OCI-LY7 (cell line): ENCODE measurements around the gene TAMALIN.

ENCODE experiments used
- EZH2phosphoT487 ChIP-seq: fragments of 200-600 bp; sonication (generic); IDR thresholded peaks from 2 replicates; pipeline ENCODE4 v1.6.1; 2018; ENCODE audit warnings: low read depth, borderline replicate concordance, mild to moderate bottlenecking, mixed run types, antibody characterized with exemption, low read length, moderate library complexity, mixed read lengths
- TF ChIP-seq, protein P1 (sequence below): fragments of 200-600 bp; sonication (generic); conservative IDR thresholded peaks from 2 replicates; pipeline ENCODE4 v1.5.1; 2014; ENCODE audit warnings: mild to moderate bottlenecking, antibody characterized with exemption, low read length, moderate library complexity, mixed read lengths

GRCh38 chr12:52033446-52034140 is 26.8 kb downstream of the TAMALIN start:
- TF ChIP-seq, protein P1, sequence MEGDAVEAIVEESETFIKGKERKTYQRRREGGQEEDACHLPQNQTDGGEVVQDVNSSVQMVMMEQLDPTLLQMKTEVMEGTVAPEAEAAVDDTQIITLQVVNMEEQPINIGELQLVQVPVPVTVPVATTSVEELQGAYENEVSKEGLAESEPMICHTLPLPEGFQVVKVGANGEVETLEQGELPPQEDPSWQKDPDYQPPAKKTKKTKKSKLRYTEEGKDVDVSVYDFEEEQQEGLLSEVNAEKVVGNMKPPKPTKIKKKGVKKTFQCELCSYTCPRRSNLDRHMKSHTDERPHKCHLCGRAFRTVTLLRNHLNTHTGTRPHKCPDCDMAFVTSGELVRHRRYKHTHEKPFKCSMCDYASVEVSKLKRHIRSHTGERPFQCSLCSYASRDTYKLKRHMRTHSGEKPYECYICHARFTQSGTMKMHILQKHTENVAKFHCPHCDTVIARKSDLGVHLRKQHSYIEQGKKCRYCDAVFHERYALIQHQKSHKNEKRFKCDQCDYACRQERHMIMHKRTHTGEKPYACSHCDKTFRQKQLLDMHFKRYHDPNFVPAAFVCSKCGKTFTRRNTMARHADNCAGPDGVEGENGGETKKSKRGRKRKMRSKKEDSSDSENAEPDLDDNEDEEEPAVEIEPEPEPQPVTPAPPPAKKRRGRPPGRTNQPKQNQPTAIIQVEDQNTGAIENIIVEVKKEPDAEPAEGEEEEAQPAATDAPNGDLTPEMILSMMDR, result no peak
- no peak for TF ChIP-seq EZH2phosphoT487
